ENCODE data around the gene LCE7A.

The LCE7A gene

DNA sequence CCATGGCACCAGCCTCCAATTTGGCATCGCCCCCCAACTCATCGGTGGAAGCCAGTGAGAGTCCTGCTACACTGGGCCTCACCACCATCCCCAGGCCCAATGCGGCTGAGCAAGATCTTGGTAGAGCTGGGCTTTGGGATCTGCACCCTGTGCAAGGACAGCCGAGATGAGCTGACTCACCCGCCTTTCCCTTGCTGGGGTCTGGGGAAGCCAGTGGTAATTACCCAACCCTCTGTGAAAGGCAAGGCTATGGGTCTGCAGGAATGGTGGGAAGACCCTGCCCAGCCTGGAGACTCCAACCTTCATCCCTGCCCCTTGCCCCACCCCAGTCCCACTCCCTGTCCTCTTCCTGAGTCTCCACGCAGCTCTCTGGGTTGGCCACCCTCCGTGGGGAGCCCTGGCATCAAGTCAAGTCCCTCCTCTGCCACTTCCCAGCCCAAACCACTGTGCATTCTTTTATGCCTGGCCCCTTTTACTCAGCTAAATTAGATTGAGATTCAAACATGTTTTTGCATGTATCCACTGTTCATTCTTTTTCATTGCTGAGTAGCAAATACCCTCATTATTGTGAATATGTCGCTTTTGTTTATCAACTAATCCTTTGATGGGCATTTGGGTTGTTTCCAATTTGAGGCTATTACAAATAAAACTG is 27.1 kb downstream of the LCE7A start:
- no peak for DNase-seq (ENCODE audit: extremely low read depth, insufficient read length)

DNA sequence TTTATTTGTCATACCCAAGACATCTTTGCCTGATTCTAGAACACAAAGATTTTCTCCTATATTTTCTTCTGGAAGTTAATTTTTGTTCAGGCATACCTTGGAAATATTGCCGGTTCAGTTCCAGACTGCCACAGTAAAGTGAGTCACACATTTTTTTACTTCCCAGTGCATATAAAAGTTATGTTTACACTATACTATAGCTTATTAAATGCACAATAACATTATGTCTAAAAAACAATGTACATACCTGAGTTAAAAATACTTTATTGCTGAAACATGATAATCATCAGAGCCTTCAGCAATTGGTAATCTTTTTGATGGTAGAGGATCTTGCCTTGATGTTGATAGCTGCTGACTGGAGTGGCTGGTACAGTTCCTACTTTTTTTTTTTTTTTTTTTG is 28.3 kb downstream of the LCE7A start:
- Histone ChIP-seq H3K27me3 (replicated peaks; ENCODE audit: control insufficient read depth, insufficient read depth, low read length) (no peaks in the 10 kb centered on the region), H3K36me3 (ENCODE audit: control insufficient read depth, insufficient read depth, low read length) (no peaks in the 10 kb centered on the region), H3K4me3 (replicated peaks; ENCODE audit: low read depth, low read length) (no peak overlapping the region)
- DNase-seq (ENCODE audit: extremely low read depth, insufficient read length): no peak
- TF ChIP-seq, protein P1, sequence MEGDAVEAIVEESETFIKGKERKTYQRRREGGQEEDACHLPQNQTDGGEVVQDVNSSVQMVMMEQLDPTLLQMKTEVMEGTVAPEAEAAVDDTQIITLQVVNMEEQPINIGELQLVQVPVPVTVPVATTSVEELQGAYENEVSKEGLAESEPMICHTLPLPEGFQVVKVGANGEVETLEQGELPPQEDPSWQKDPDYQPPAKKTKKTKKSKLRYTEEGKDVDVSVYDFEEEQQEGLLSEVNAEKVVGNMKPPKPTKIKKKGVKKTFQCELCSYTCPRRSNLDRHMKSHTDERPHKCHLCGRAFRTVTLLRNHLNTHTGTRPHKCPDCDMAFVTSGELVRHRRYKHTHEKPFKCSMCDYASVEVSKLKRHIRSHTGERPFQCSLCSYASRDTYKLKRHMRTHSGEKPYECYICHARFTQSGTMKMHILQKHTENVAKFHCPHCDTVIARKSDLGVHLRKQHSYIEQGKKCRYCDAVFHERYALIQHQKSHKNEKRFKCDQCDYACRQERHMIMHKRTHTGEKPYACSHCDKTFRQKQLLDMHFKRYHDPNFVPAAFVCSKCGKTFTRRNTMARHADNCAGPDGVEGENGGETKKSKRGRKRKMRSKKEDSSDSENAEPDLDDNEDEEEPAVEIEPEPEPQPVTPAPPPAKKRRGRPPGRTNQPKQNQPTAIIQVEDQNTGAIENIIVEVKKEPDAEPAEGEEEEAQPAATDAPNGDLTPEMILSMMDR (IDR thresholded peaks at IDR 0.05; ENCODE audit: insufficient read depth, low read length, poor library complexity, severe bottlenecking): no peak

More for the DNA sequence above, 27.1 kb downstream of the LCE7A start:
- Histone ChIP-seq H3K4me3 (replicated peaks; ENCODE audit: low read depth, low read length) (no peak overlapping the region), H3K36me3 (ENCODE audit: control insufficient read depth, insufficient read depth, low read length) (no peaks in the 10 kb centered on the region), H3K27me3 (replicated peaks; ENCODE audit: control insufficient read depth, insufficient read depth, low read length) (no peaks in the 10 kb centered on the region)
- TF ChIP-seq, protein P1 (IDR thresholded peaks at IDR 0.05; ENCODE audit: insufficient read depth, low read length, poor library complexity, severe bottlenecking): no peak

DNA sequence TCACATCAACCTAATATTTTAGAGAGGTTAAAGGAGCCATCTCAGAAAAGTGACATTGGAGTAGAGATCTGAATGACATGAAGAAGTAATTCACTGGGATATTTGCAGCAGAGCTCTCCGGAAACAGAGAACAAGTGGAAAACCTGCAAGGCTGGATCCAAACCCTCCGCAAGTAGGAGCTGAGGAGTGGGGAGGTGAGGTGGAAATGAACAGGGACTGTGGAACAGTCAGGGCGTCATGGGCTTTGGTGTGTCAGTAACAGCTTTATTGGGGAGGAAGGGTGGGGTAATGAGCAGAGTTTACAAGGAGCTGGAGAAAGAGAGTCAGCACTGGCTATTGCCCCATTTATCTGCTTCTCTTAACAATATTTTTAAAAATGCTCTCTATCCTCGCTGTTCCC is 39.2 kb downstream of the LCE7A start:
- Histone ChIP-seq H3K27me3 (replicated peaks; ENCODE audit: control insufficient read depth, insufficient read depth, low read length) (no peaks in the 10 kb centered on the region), H3K36me3 (ENCODE audit: control insufficient read depth, insufficient read depth, low read length) (no peaks in the 10 kb centered on the region), H3K4me3 (replicated peaks; ENCODE audit: low read depth, low read length) (no peak overlapping the region)
- TF ChIP-seq, protein P1 (IDR thresholded peaks at IDR 0.05; ENCODE audit: insufficient read depth, low read length, poor library complexity, severe bottlenecking): no peak
- DNase-seq (ENCODE audit: extremely low read depth, insufficient read length): no peak

DNA sequence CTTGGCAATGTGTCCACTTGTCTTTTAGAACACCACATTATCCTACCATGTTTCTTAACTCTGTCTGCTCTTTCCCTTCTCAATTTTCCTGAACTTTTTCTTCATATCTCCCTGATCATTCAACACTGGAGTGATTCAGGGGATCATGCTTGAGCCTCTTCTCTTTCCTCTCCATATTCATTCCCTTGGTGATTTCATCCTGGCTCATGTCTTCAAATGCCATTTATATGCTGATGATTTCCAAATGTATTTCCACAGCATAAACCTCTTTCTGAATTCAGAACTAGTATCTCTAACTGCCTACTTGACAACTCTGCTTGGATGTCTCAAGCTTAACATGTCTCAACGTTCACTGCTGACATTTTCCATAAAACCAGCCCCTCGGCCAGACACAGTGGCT is 40.1 kb downstream of the LCE7A start:
- Histone ChIP-seq H3K36me3 (ENCODE audit: control insufficient read depth, insufficient read depth, low read length) (no peaks in the 10 kb centered on the region), H3K27me3 (replicated peaks; ENCODE audit: control insufficient read depth, insufficient read depth, low read length) (no peaks in the 10 kb centered on the region), H3K4me3 (replicated peaks; ENCODE audit: low read depth, low read length) (no peak overlapping the region)
- no peak for DNase-seq (ENCODE audit: extremely low read depth, insufficient read length)
- TF ChIP-seq, protein P1 (IDR thresholded peaks at IDR 0.05; ENCODE audit: insufficient read depth, low read length, poor library complexity, severe bottlenecking): no peak

DNA sequence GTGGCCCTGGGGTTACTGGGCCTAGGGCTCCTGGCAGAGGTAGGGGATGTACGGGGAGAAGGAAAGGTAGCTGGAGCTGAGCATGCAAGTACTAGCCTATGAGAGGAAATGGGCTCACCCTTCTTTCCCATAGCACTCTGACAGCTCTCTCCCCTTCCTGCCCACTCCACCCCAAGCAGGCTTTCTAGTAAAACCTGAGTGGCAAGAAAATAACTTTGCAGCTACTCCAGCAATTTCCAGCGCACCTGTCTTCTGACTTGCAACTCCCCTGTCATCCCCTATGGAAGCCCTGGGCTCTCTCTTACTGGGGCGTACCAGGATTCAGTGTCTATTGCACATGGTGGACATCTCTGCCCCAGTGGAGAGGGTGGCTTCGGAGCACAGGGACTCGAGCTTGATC is 41.8 kb downstream of the LCE7A start:
- no peak for DNase-seq (ENCODE audit: extremely low read depth, insufficient read length)
- Histone ChIP-seq H3K36me3 (ENCODE audit: control insufficient read depth, insufficient read depth, low read length) (no peaks in the 10 kb centered on the region), H3K27me3 (replicated peaks; ENCODE audit: control insufficient read depth, insufficient read depth, low read length) (no peaks in the 10 kb centered on the region), H3K4me3 (replicated peaks; ENCODE audit: low read depth, low read length) (no peak overlapping the region)
- TF ChIP-seq, protein P1 (IDR thresholded peaks at IDR 0.05; ENCODE audit: insufficient read depth, low read length, poor library complexity, severe bottlenecking): no peak

DNA sequence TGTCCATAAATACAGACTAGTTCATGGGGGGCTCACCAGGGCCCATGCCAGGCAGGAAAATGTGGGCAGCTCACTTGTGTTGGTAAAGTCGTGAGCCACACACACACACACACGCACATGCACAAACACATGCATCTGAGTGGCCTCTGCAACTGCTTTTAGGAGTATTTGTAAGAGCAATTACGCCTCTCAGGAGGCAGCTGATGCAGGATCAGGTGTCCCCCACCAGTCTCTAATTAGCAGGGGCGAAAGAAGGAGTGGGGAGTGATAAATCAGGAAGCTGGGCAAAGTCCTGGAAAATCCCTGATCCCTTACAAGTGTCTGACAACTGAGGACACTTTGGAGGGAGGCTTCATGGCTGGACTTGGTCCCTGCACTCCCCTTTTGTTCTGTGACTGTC is 42.8 kb downstream of the LCE7A start:
- H3K36me3 ChIP-seq (ENCODE audit: control insufficient read depth, insufficient read depth, low read length): no peaks in the 10 kb centered on the region
- H3K27me3 ChIP-seq (replicated peaks; ENCODE audit: control insufficient read depth, insufficient read depth, low read length): no peaks in the 10 kb centered on the region
- no peak for DNase-seq (ENCODE audit: extremely low read depth, insufficient read length)
- TF ChIP-seq, protein P1 (IDR thresholded peaks at IDR 0.05; ENCODE audit: insufficient read depth, low read length, poor library complexity, severe bottlenecking): no peak
- no peak overlapping the region for H3K4me3 ChIP-seq (replicated peaks; ENCODE audit: low read depth, low read length)
